ENCODE results near the gene ILF3. TPM values are rescaled to one million over a fixed set of nuclear protein-coding genes. Genes with fewer than 3 reads are reported as not detected.

ILF3 gene
- total and polyA plus RNA-seq, 10 of the 15 experiments (the other 5 are each of a cell fraction or from before 2014, with no cell fraction given) = 28.1 to 383 (median 176) TPM

- 0 out of 2 replicates have a peak, but pooled peaks have one; percentile 21 for TF ChIP-seq YY1 (IDR thresholded peaks at IDR 0.05; ENCODE audit: low read depth, low read length)
- TF ChIP-seq RFX5 (IDR thresholded peaks at IDR 0.05; ENCODE audit: low read depth, low read length) = 0 out of 2 replicates have a peak, but pooled peaks have one; percentile 34
- TF ChIP-seq POU2F2 (IDR thresholded peaks at IDR 0.05; ENCODE audit: borderline replicate concordance, low read depth, low read length) = no peak
- TF ChIP-seq KAT2A (conservative IDR thresholded peaks at IDR 0.05; ENCODE audit: control insufficient read depth, low read depth, low read length) = no peak
- TF ChIP-seq SIN3A (IDR thresholded peaks at IDR 0.05; ENCODE audit: low read depth, low read length) = peak; percentile 99
- TF ChIP-seq RUNX3 (IDR thresholded peaks at IDR 0.05; ENCODE audit: low read length) = peak; percentile 26; the same call in 1 of the 2 replicates
- peak; percentile 98 for TF ChIP-seq MXI1 (IDR thresholded peaks at IDR 0.05; ENCODE audit: low read depth, low read length)
- TF ChIP-seq CHD1 (IDR thresholded peaks at IDR 0.05; ENCODE audit: low read depth, low read length) = no peak
- peak; percentile 28 to 70; a peak in 2 of 4 replicates for TF ChIP-seq BHLHE40 (IDR thresholded peaks at IDR 0.05; ENCODE audit: borderline replicate concordance in 1 of 2, low read depth in 2 of 2, low read length in 1 of 2)
- peak; percentile 57; the same call in 1 of the 2 replicates for TF ChIP-seq NFYB (IDR thresholded peaks at IDR 0.05; ENCODE audit: insufficient read depth, low read depth, low read length)
- no peak for TF ChIP-seq SRF (IDR thresholded peaks at IDR 0.05; ENCODE audit: low read depth in 2 of 2, low read length in 2 of 2)
- peak; percentile 78 for TF ChIP-seq NRF1 (conservative IDR thresholded peaks at IDR 0.05; ENCODE audit: low read depth, low read length)
- TF ChIP-seq BMI1 (IDR thresholded peaks at IDR 0.05; ENCODE audit: borderline replicate concordance) = peak; percentile 96
These were observed 41.6 kb downstream of the ILF3 start (continued) for GRCh38 chr19:10695401-10696398.
